ENCODE measurements around the gene TBC1D22A.

The TBC1D22A gene

GRCh38 chr22:47160781-47161520, 398.5 kb downstream of the TBC1D22A start:
- peak overlapping the region in 2 of 11 experiments; percentile 4 to 18; a peak in 2 of 22 replicates for H3K9ac ChIP-seq
- H3K4me2 ChIP-seq: peak overlapping the region in 9 of 11 experiments; percentile 12 to 78 (median 65); a peak in 16 of 22 replicates
- H3K4me3 ChIP-seq: no peak overlapping the region
- H4K20me1 ChIP-seq: peaks cover 60 to 98% (median 84%) of the 10 kb centered on the region in 11 experiments
- H3K27me3 ChIP-seq: peaks cover 10 to 36% (median 23%) of the 10 kb centered on the region in 11 experiments; a peak in 21 of 22 replicates
- H3K27ac ChIP-seq: no peak overlapping the region
- H3K4me1 ChIP-seq: peaks cover 23 to 54% (median 47%) of the 10 kb centered on the region in 10 experiments
- H3K36me3 ChIP-seq: peaks cover 0 to 65% (median 9%) of the 10 kb centered on the region in 11 experiments; a peak in 13 of 22 replicates
- no peak for TF ChIP-seq Cebpa-rat (IDR thresholded peaks at IDR 0.05)
- H3K9me3 ChIP-seq (replicated peaks in 1 of 11): no peaks in the 10 kb centered on the region

GRCh38 chr22:47161631-47162030, 399.2 kb downstream of the TBC1D22A start:
- no peak for TF ChIP-seq Cebpa-rat (IDR thresholded peaks at IDR 0.05)

GRCh38 chr22:47162865-47163264, 400.4 kb downstream of the TBC1D22A start:
- peaks cover 8 to 62% (median 24%) of the 10 kb centered on the region in 11 experiments; a peak in 19 of 22 replicates for H3K36me3 ChIP-seq
- TF ChIP-seq Cebpa-rat (IDR thresholded peaks at IDR 0.05): no peak
- no peak overlapping the region for H3K27ac ChIP-seq
- peaks cover 10 to 36% (median 23%) of the 10 kb centered on the region in 11 experiments; a peak in 21 of 22 replicates for H3K27me3 ChIP-seq
- no peak overlapping the region for H3K9ac ChIP-seq
- H3K4me3 ChIP-seq: no peak overlapping the region
- H3K4me1 ChIP-seq: peaks cover 23 to 62% (median 50%) of the 10 kb centered on the region in 10 experiments
- H4K20me1 ChIP-seq: peaks cover 68 to 92% (median 80%) of the 10 kb centered on the region in 11 experiments
- peak overlapping the region in 2 of 11 experiments; percentile 83 to 88; a peak in 2 of 22 replicates for H3K4me2 ChIP-seq
- peaks cover 0 to 14% (median 11%) of the 10 kb centered on the region in 11 experiments; a peak in 17 of 22 replicates for H3K9me3 ChIP-seq (replicated peaks in 1 of 11)

More at GRCh38 chr22:47161631-47162030, 399.2 kb downstream of the TBC1D22A start:
- H3K9ac ChIP-seq: peak overlapping the region in 2 of 11 experiments; percentile 2 to 4; a peak in 1 of 22 replicates
- H3K27me3 ChIP-seq: peaks cover 10 to 36% (median 23%) of the 10 kb centered on the region in 11 experiments; a peak in 21 of 22 replicates
- H3K9me3 ChIP-seq (replicated peaks in 1 of 11): peaks cover 0 to 3% (median 2%) of the 10 kb centered on the region in 11 experiments; a peak in 8 of 22 replicates
- H3K36me3 ChIP-seq: peaks cover 0 to 62% (median 11%) of the 10 kb centered on the region in 11 experiments; a peak in 14 of 22 replicates
- peak overlapping the region in 8 of 11 experiments; percentile 47 to 78 (median 67); a peak in 16 of 22 replicates for H3K4me2 ChIP-seq
- peaks cover 67 to 97% (median 84%) of the 10 kb centered on the region in 11 experiments for H4K20me1 ChIP-seq
- H3K4me1 ChIP-seq: peaks cover 23 to 61% (median 50%) of the 10 kb centered on the region in 10 experiments
- H3K4me3 ChIP-seq: no peak overlapping the region
- H3K27ac ChIP-seq: no peak overlapping the region

- Histone ChIP-seq H3K36me3 (peaks cover 8 to 58% (median 23%) of the 10 kb centered on the region in 11 experiments; a peak in 19 of 22 replicates), H3K9me3 (replicated peaks in 1 of 11) (peaks cover 0 to 14% (median 11%) of the 10 kb centered on the region in 11 experiments; a peak in 17 of 22 replicates), H3K4me3 (no peak overlapping the region), H3K4me1 (peaks cover 23 to 62% (median 50%) of the 10 kb centered on the region in 10 experiments), H3K27ac (no peak overlapping the region), H3K27me3 (peaks cover 10 to 36% (median 23%) of the 10 kb centered on the region in 11 experiments; a peak in 21 of 22 replicates), H3K9ac (no peak overlapping the region), H4K20me1 (peaks cover 61 to 87% (median 75%) of the 10 kb centered on the region in 11 experiments), H3K4me2 (peak overlapping the region; percentile 7 to 91 (median 80); a peak in 18 of 22 replicates)
- no peak for TF ChIP-seq Cebpa-rat (IDR thresholded peaks at IDR 0.05)
Measured at GRCh38 chr22:47163481-47163855, 401.0 kb downstream of the TBC1D22A start.

- Histone ChIP-seq H3K9ac (no peak overlapping the region), H3K27me3 (peaks cover 10 to 36% (median 23%) of the 10 kb centered on the region in 11 experiments; a peak in 21 of 22 replicates), H3K36me3 (peaks cover 8 to 56% (median 19%) of the 10 kb centered on the region in 11 experiments; a peak in 19 of 22 replicates), H3K4me3 (no peak overlapping the region), H3K4me1 (peaks cover 23 to 62% (median 50%) of the 10 kb centered on the region in 10 experiments), H4K20me1 (peaks cover 60 to 84% (median 74%) of the 10 kb centered on the region in 11 experiments), H3K27ac (no peak overlapping the region), H3K4me2 (peak overlapping the region; percentile 7 to 91 (median 80)), H3K9me3 (replicated peaks in 1 of 11) (peaks cover 0 to 14% (median 11%) of the 10 kb centered on the region in 11 experiments; a peak in 17 of 22 replicates)
- TF ChIP-seq Cebpa-rat (IDR thresholded peaks at IDR 0.05): no peak
Measured at GRCh38 chr22:47163856-47164513, 401.5 kb downstream of the TBC1D22A start.

GRCh38 chr22:47164514-47165337, 402.3 kb downstream of the TBC1D22A start:
- peaks cover 10 to 36% (median 23%) of the 10 kb centered on the region in 11 experiments; a peak in 21 of 22 replicates for H3K27me3 ChIP-seq
- H3K36me3 ChIP-seq: peaks cover 8 to 56% (median 18%) of the 10 kb centered on the region in 11 experiments; a peak in 18 of 22 replicates
- H3K9me3 ChIP-seq (replicated peaks in 1 of 11): peaks cover 0 to 14% (median 11%) of the 10 kb centered on the region in 11 experiments; a peak in 17 of 22 replicates
- 0 out of 22 replicates have a peak overlapping the region, but pooled peaks of 2 of the 11 experiments have one; percentile 21 to 32 for H3K9ac ChIP-seq
- no peak overlapping the region; a peak in 1 of 20 replicates for H3K4me3 ChIP-seq
- H4K20me1 ChIP-seq: peaks cover 63 to 84% (median 73%) of the 10 kb centered on the region in 11 experiments
- no peak for TF ChIP-seq Cebpa-rat (IDR thresholded peaks at IDR 0.05)
- peak overlapping the region; percentile 7 to 91 (median 80) for H3K4me2 ChIP-seq
- H3K4me1 ChIP-seq: peaks cover 28 to 66% (median 52%) of the 10 kb centered on the region in 10 experiments
- H3K27ac ChIP-seq: no peak overlapping the region

GRCh38 chr22:47165338-47166032, 403.0 kb downstream of the TBC1D22A start:
- peaks cover 35 to 69% (median 55%) of the 10 kb centered on the region in 10 experiments for H3K4me1 ChIP-seq
- peak overlapping the region in 9 of 11 experiments; percentile 62 to 91 (median 83); a peak in 18 of 22 replicates for H3K4me2 ChIP-seq
- H3K27ac ChIP-seq: no peak overlapping the region
- peaks cover 8 to 57% (median 18%) of the 10 kb centered on the region in 11 experiments; a peak in 18 of 22 replicates for H3K36me3 ChIP-seq
- H4K20me1 ChIP-seq: peaks cover 60 to 83% (median 68%) of the 10 kb centered on the region in 11 experiments
- H3K27me3 ChIP-seq: peaks cover 8 to 30% (median 18%) of the 10 kb centered on the region in 11 experiments; a peak in 21 of 22 replicates
- H3K4me3 ChIP-seq: no peak overlapping the region; a peak in 1 of 20 replicates
- peak overlapping the region in 2 of 11 experiments; percentile 21 to 32; a peak in 2 of 22 replicates for H3K9ac ChIP-seq
- H3K9me3 ChIP-seq (replicated peaks in 1 of 11): peaks cover 0 to 14% (median 11%) of the 10 kb centered on the region in 11 experiments; a peak in 17 of 22 replicates
- TF ChIP-seq Cebpa-rat (IDR thresholded peaks at IDR 0.05): no peak
